Muscle of back (tissue), 11 donors: ENCODE data around the gene LCTL. TPM values are rescaled to one million over a fixed set of nuclear protein-coding genes. Genes with fewer than 3 reads are reported as not detected.
"Not testable (repeated sequence)": the region's sequence is repeated elsewhere in the genome, so short reads cannot be mapped to it uniquely, and the experiment has no call there.

ENCODE experiments used
- DNase-seq, 3 donors: peaks; one replicate each; pipeline versions ENCODE4 v3.0.0 to v3.0.0-alpha.2; 2013
- polyA plus RNA-seq, 10 donors: library from polyadenylated mRNA; unstranded; fragments of 120-200 nt; gene quantifications; one replicate each; pipeline ENCODE4 v1.2.1, GENCODE V29; 2013; ENCODE audit not compliant: insufficient read length in 10 of 10

The LCTL gene
- polyA plus RNA-seq, 10 donors: 0.07 to 0.32 (median 0.17) TPM

GRCh38 chr15:66591322-66591862 is 25.6 kb upstream of the LCTL start:
- no peak for DNase-seq

GRCh38 chr15:66590435-66590834 is 24.6 kb upstream of the LCTL start:
- no peak for DNase-seq

- not testable (repeated sequence) for DNase-seq
Measured at GRCh38 chr15:66589429-66589828, 23.6 kb upstream of the LCTL start.

- no peak for DNase-seq
Measured at GRCh38 chr15:66588971-66589370, 23.2 kb upstream of the LCTL start.

- DNase-seq: no peak
Measured at GRCh38 chr15:66588537-66588936, 22.7 kb upstream of the LCTL start.

GRCh38 chr15:66587749-66588148 is 22.0 kb upstream of the LCTL start:
- DNase-seq: no peak

GRCh38 chr15:66587020-66587419 is 21.2 kb upstream of the LCTL start:
- no peak for DNase-seq

GRCh38 chr15:66586155-66586976 is 20.6 kb upstream of the LCTL start:
- no peak for DNase-seq

GRCh38 chr15:66581972-66582537 is 16.3 kb upstream of the LCTL start:
- peak in 1 of 3 donors; percentile 48 for DNase-seq

- peak in 2 of 3 donors; percentile 24 to 47 for DNase-seq
Measured at GRCh38 chr15:66580643-66581042, 14.8 kb upstream of the LCTL start.

GRCh38 chr15:66578286-66578875 is 12.6 kb upstream of the LCTL start:
- peak in 1 of 3 donors; percentile 41 for DNase-seq

GRCh38 chr15:66574596-66574950 is 8.8 kb upstream of the LCTL start:
- peak in 1 of 3 donors; percentile 65 for DNase-seq

- peak; percentile 88 to 93 (median 91) for DNase-seq
Measured at GRCh38 chr15:66573719-66574595, 8.2 kb upstream of the LCTL start.

GRCh38 chr15:66573348-66573718 is 7.5 kb upstream of the LCTL start:
- no peak for DNase-seq

- DNase-seq: no peak
Measured at GRCh38 chr15:66572146-66572545, 6.3 kb upstream of the LCTL start.

GRCh38 chr15:66570842-66571478 is 5.2 kb upstream of the LCTL start:
- no peak for DNase-seq

GRCh38 chr15:66570327-66570726 is 4.5 kb upstream of the LCTL start:
- no peak for DNase-seq

- DNase-seq: no peak
Measured at GRCh38 chr15:66569461-66570137, 3.8 kb upstream of the LCTL start.

GRCh38 chr15:66567897-66568296 is 2.1 kb upstream of the LCTL start:
- no peak for DNase-seq

GRCh38 chr15:66566963-66567531 is 1.2 kb upstream of the LCTL start:
- peak; percentile 63 to 82 (median 73) for DNase-seq
